ENCODE results near the gene CYTH4. TPM values are rescaled to one million over a fixed set of nuclear protein-coding genes. Genes with fewer than 3 reads are reported as not detected.

CYTH4 gene
- total and polyA plus RNA-seq, 2 donors (not counting 3 experiments of a cell fraction or from before 2014, with no cell fraction given): 0.06 TPM; not detected in 1

GRCh38 chr22:37338539-37339246, 56.4 kb downstream of the CYTH4 start:
- peaks cover 3% of the 10 kb centered on the region for H3K4me1 ChIP-seq (ENCODE audit: control insufficient read depth, extremely low read depth, insufficient read depth, low read length)
- FAIRE-seq: no peak
- CTCF ChIA-PET: no interaction called here

More at GRCh38 chr22:37338539-37339246, 56.4 kb downstream of the CYTH4 start:
- no TSS peak for BruUV-seq (replicated peaks)
- H3K27ac ChIP-seq (ENCODE audit: insufficient read depth, low read depth, low read length): no peak overlapping the region
- H3K36me3 ChIP-seq (ENCODE audit: control insufficient read depth in 2 of 2, extremely low read depth in 1 of 2, insufficient read depth in 2 of 2, low read length in 2 of 2): no peaks in the 10 kb centered on the region
- H2AFZ ChIP-seq (ENCODE audit: low read depth, low read length): no peak overlapping the region
- no peaks in the 10 kb centered on the region for H3K9me1 ChIP-seq (replicated peaks; ENCODE audit: control insufficient read depth, extremely low read depth, insufficient read depth, low read length)
- TF ChIP-seq GATA2 (IDR thresholded peaks at IDR 0.05; ENCODE audit: insufficient read depth, insufficient read length, low read depth, low read length) (no peak), EZH2 (IDR thresholded peaks at IDR 0.05; ENCODE audit: borderline replicate concordance, low read depth, low read length, severe bottlenecking) (no peak), POLR2A (IDR thresholded peaks at IDR 0.05; ENCODE audit: low read depth, low read length) (no peak), POLR2AphosphoS5 (IDR thresholded peaks at IDR 0.05; ENCODE audit: insufficient read depth, low read depth, low read length) (no peak), FOS (IDR thresholded peaks at IDR 0.05; ENCODE audit: borderline replicate concordance, insufficient read depth, low read length) (no peak), MAX (IDR thresholded peaks at IDR 0.05; ENCODE audit: insufficient read depth, insufficient read length) (no peak), CTCF (IDR thresholded peaks at IDR 0.05; ENCODE audit: extremely low read depth in 1 of 2, insufficient read depth in 1 of 2, low read depth in 1 of 2, low read length in 2 of 2) (no peak), MYC (IDR thresholded peaks at IDR 0.05; ENCODE audit: low read depth, low read length) (no peak), JUN (IDR thresholded peaks at IDR 0.05; ENCODE audit: borderline replicate concordance, insufficient read depth, insufficient read length, low read depth) (no peak)
- POLR2A ChIA-PET: no interaction called here
- no peak overlapping the region for H3K4me2 ChIP-seq (ENCODE audit: insufficient read depth, low read length)
- H4K20me1 ChIP-seq (replicated peaks; ENCODE audit: control insufficient read depth, extremely low read depth, insufficient read depth, low read length): no peaks in the 10 kb centered on the region
- intact Hi-C loops (cut with micrococcal nuclease) (no loop called here), dilution Hi-C loops (cut with MboI; ENCODE audit: extremely low pct_ligation_motif_present, low sequenced_read_pairs) (no loop called here)
- H3K79me2 ChIP-seq (ENCODE audit: control insufficient read depth, insufficient read depth, low read length): no peaks in the 10 kb centered on the region
- no peak overlapping the region for H3K4me3 ChIP-seq (replicated peaks in 1 of 3; ENCODE audit: insufficient read depth in 1 of 3, low read depth in 1 of 3, low read length in 3 of 3)
- H3K9me3 ChIP-seq (replicated peaks; ENCODE audit: control insufficient read depth, insufficient read depth, low read length): no peaks in the 10 kb centered on the region
- peaks cover 25 to 27% of the 10 kb centered on the region in 2 experiments for H3K27me3 ChIP-seq (ENCODE audit: control insufficient read depth in 2 of 2, insufficient read depth in 2 of 2, low read length in 2 of 2)
- H3K9ac ChIP-seq (replicated peaks; ENCODE audit: extremely low read depth, insufficient read depth, low read length): no peak overlapping the region
- DNase-seq (ENCODE audit: low read depth, low spot score): no peak

Data from endothelial cell of umbilical vein (primary cell).